Tracheal epithelial cell (primary cell): ENCODE measurements around the gene LRRFIP2. TPM values are rescaled to one million over a fixed set of nuclear protein-coding genes. Genes with fewer than 3 reads are reported as not detected.

Experiments
- total RNA-seq: library from RNA; depleted of rRNA; stranded (reverse); fragments of >200 nt; gene quantifications from 2 replicates; pipeline ENCODE4 v1.2.1, GENCODE V29; 2014

The LRRFIP2 gene
- 62.4 and 75.2 TPM in 2 replicates for total RNA-seq

GRCh38 chr3:37174532-37175126 is at the start of gene LRRFIP2:
Gene LRRFIP2, minus strand, starts transcription at chr3:37174582. Its CDS starts 25,599 bp downstream, at chr3:37148983.

Other genes with a start within 250 kb of the LRRFIP2 start
- gene TRANK1, start 229.5 kb downstream of the LRRFIP2 start, total RNA-seq, result 0.85 and 4.6 TPM in 2 replicates
- 3.0 and 4.8 TPM in 2 replicates for gene EPM2AIP1, start 181.5 kb downstream of the LRRFIP2 start, total RNA-seq
- 27.0 and 28.3 TPM in 2 replicates for gene MLH1, start 181.1 kb downstream of the LRRFIP2 start, total RNA-seq
- gene GOLGA4, start 68.7 kb upstream of the LRRFIP2 start, total RNA-seq, result 68.7 and 93.6 TPM in 2 replicates